22Rv1 (cell line): ENCODE results near the gene PLXNA4.

Experiments used
- ZFX ChIP-seq: fragments of 450-650 bp; IDR thresholded peaks from 2 replicates; pipeline ENCODE4 v1.6.1; 2017; ENCODE audit warnings: antibody characterized with exemption, borderline replicate concordance
- TF ChIP-seq, protein P1 (sequence below): fragments of 450-650 bp; IDR thresholded peaks from 2 replicates; pipeline ENCODE4 v1.5.1; 2017; ENCODE audit warnings: mild to moderate bottlenecking

GRCh38 chr7:132554446-132554845, 21.8 kb downstream of the PLXNA4 start:
- TF ChIP-seq, protein P1, sequence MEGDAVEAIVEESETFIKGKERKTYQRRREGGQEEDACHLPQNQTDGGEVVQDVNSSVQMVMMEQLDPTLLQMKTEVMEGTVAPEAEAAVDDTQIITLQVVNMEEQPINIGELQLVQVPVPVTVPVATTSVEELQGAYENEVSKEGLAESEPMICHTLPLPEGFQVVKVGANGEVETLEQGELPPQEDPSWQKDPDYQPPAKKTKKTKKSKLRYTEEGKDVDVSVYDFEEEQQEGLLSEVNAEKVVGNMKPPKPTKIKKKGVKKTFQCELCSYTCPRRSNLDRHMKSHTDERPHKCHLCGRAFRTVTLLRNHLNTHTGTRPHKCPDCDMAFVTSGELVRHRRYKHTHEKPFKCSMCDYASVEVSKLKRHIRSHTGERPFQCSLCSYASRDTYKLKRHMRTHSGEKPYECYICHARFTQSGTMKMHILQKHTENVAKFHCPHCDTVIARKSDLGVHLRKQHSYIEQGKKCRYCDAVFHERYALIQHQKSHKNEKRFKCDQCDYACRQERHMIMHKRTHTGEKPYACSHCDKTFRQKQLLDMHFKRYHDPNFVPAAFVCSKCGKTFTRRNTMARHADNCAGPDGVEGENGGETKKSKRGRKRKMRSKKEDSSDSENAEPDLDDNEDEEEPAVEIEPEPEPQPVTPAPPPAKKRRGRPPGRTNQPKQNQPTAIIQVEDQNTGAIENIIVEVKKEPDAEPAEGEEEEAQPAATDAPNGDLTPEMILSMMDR: no peak
- no peak for TF ChIP-seq ZFX
